ENCODE measurements around the gene RBMS1.

- TF ChIP-seq ELK1 (IDR thresholded peaks at IDR 0.05; ENCODE audit: borderline replicate concordance, low read depth, low read length) (no peak), CTCF (conservative IDR thresholded peaks at IDR 0.05; ENCODE audit: low read depth, low read length) (no peak), POLR2A (IDR thresholded peaks at IDR 0.05; ENCODE audit: low read depth, low read length) (no peak), CHD1 (IDR thresholded peaks at IDR 0.05; ENCODE audit: low read depth, low read length) (no peak), RAD21 (IDR thresholded peaks at IDR 0.05; ENCODE audit: low read length) (no peak), FOS (IDR thresholded peaks at IDR 0.05; ENCODE audit: low read depth, low read length) (no peak), CEBPB (IDR thresholded peaks at IDR 0.05; ENCODE audit: low read depth, low read length) (no peak), RCOR1 (IDR thresholded peaks at IDR 0.05; ENCODE audit: insufficient replicate concordance, low read length) (no peak)
These were observed 48.1 kb upstream of the RBMS1 start for GRCh38 chr2:160541745-160542144.

Measured in IMR-90 (cell line).